HUES64 (cell line): Measurements from ENCODE around the gene VSTM4.

ENCODE experiments used
- H3K27ac ChIP-seq: 2 replicates; pipeline ENCODE4 v1.7.0; 2013; ENCODE audit warnings: low read depth, low read length, inconsistent platforms
- H3K27me3 ChIP-seq: 2 replicates; pipeline ENCODE4 v1.6.1; 2013; ENCODE audit warnings: mild to moderate bottlenecking, low read length; ENCODE audit not compliant: insufficient read depth
- H3K36me3 ChIP-seq: 2 replicates; pipeline ENCODE4 v1.6.1; 2013; ENCODE audit warnings: mild to moderate bottlenecking, low read length; ENCODE audit not compliant: insufficient read depth
- H3K4me1 ChIP-seq: 2 replicates; pipeline ENCODE4 v1.6.1; 2013; ENCODE audit warnings: mild to moderate bottlenecking, low read length, moderate library complexity; ENCODE audit not compliant: insufficient read depth
- H3K4me3 ChIP-seq: 2 replicates; pipeline ENCODE4 v1.5.1; 2013; ENCODE audit warnings: mild to moderate bottlenecking, low read length, moderate library complexity
- H3K9ac ChIP-seq: 2 replicates; pipeline ENCODE4 v1.6.1; 2013; ENCODE audit warnings: mild to moderate bottlenecking, low read depth, low read length
- H3K9me3 ChIP-seq: 2 replicates; pipeline ENCODE4 v1.6.1; 2013; ENCODE audit warnings: low read depth, low read length; ENCODE audit not compliant: insufficient read depth
- WGBS: fragments of 150-250, 120-280 bp; methylation state at CpG from one replicate; pipeline ENCODE4 v1.1.7; 2013; ENCODE audit warnings: missing lambda C conversion rate; 5-methylcytosine and 5-hydroxymethylcytosine counted together

Gene VSTM4

GRCh38 chr10:49066944-49067730 is 48.2 kb downstream of the VSTM4 start:
- no peaks in the 10 kb centered on the region for H3K36me3 ChIP-seq
- no peak overlapping the region for H3K4me3 ChIP-seq
- WGBS = 90% methylated on average over 4 of the region's 5 CpGs
- no peak overlapping the region for H3K27ac ChIP-seq
- no peak overlapping the region for H3K9ac ChIP-seq
- no peaks in the 10 kb centered on the region for H3K4me1 ChIP-seq
- H3K27me3 ChIP-seq = no peaks in the 10 kb centered on the region
- peaks cover 6% of the 10 kb centered on the region for H3K9me3 ChIP-seq

GRCh38 chr10:49062229-49062628 is 53.1 kb downstream of the VSTM4 start:
- H3K27ac ChIP-seq = no peak overlapping the region
- H3K36me3 ChIP-seq = no peaks in the 10 kb centered on the region
- H3K4me3 ChIP-seq = no peak overlapping the region
- no peaks in the 10 kb centered on the region for H3K4me1 ChIP-seq
- no peak overlapping the region for H3K9ac ChIP-seq
- H3K9me3 ChIP-seq = peaks cover 15% of the 10 kb centered on the region
- no peaks in the 10 kb centered on the region for H3K27me3 ChIP-seq

GRCh38 chr10:49061667-49062066 is 53.7 kb downstream of the VSTM4 start:
- H3K36me3 ChIP-seq = no peaks in the 10 kb centered on the region
- H3K9ac ChIP-seq = no peak overlapping the region
- no CpG with 5 or more reads among the region's 1 CpG for WGBS
- H3K4me1 ChIP-seq = no peaks in the 10 kb centered on the region
- no peak overlapping the region for H3K4me3 ChIP-seq
- H3K9me3 ChIP-seq = peaks cover 15% of the 10 kb centered on the region
- H3K27ac ChIP-seq = no peak overlapping the region
- no peaks in the 10 kb centered on the region for H3K27me3 ChIP-seq

- WGBS = 95% methylated on average over 7 of the region's 7 CpGs
- no peak overlapping the region for H3K27ac ChIP-seq
- H3K4me1 ChIP-seq = no peaks in the 10 kb centered on the region
- no peaks in the 10 kb centered on the region for H3K27me3 ChIP-seq
- no peak overlapping the region for H3K9ac ChIP-seq
- H3K36me3 ChIP-seq = no peaks in the 10 kb centered on the region
- H3K9me3 ChIP-seq = peaks cover 15% of the 10 kb centered on the region
- H3K4me3 ChIP-seq = no peak overlapping the region
Observed at GRCh38 chr10:49058463-49059255, 56.7 kb downstream of the VSTM4 start.

GRCh38 chr10:49057231-49057880 is 58.0 kb downstream of the VSTM4 start:
- no peak overlapping the region for H3K4me3 ChIP-seq
- H3K4me1 ChIP-seq = no peaks in the 10 kb centered on the region
- 97% methylated on average over 7 of the region's 7 CpGs for WGBS
- no peak overlapping the region for H3K27ac ChIP-seq
- H3K27me3 ChIP-seq = no peaks in the 10 kb centered on the region
- peaks cover 12% of the 10 kb centered on the region for H3K9me3 ChIP-seq
- no peak overlapping the region for H3K9ac ChIP-seq
- H3K36me3 ChIP-seq = no peaks in the 10 kb centered on the region

- H3K9ac ChIP-seq = no peak overlapping the region
- H3K4me3 ChIP-seq = no peak overlapping the region
- H3K36me3 ChIP-seq = no peaks in the 10 kb centered on the region
- H3K4me1 ChIP-seq = no peaks in the 10 kb centered on the region
- no peaks in the 10 kb centered on the region for H3K27me3 ChIP-seq
- H3K27ac ChIP-seq = no peak overlapping the region
- 0 out of 2 replicates have a peak, but pooled peaks cover 4% of the 10 kb centered on the region for H3K9me3 ChIP-seq
- WGBS = 76% methylated on average over 1 of the region's 1 CpG
Observed at GRCh38 chr10:49056356-49056755, 59.0 kb downstream of the VSTM4 start.

- no peaks in the 10 kb centered on the region for H3K36me3 ChIP-seq
- no peak overlapping the region for H3K9ac ChIP-seq
- H3K4me1 ChIP-seq = no peaks in the 10 kb centered on the region
- H3K27me3 ChIP-seq = no peaks in the 10 kb centered on the region
- no peaks in the 10 kb centered on the region for H3K9me3 ChIP-seq
- WGBS = 96% methylated on average over 4 of the region's 5 CpGs
- H3K4me3 ChIP-seq = no peak overlapping the region
- H3K27ac ChIP-seq = no peak overlapping the region
Observed at GRCh38 chr10:49055221-49055849, 60.0 kb downstream of the VSTM4 start.

- no peak overlapping the region for H3K27ac ChIP-seq
- no peaks in the 10 kb centered on the region for H3K27me3 ChIP-seq
- H3K36me3 ChIP-seq = no peaks in the 10 kb centered on the region
- H3K9me3 ChIP-seq = no peaks in the 10 kb centered on the region
- no peak overlapping the region for H3K4me3 ChIP-seq
- peaks cover 3% of the 10 kb centered on the region; the same call in 1 of the 2 replicates for H3K4me1 ChIP-seq
- H3K9ac ChIP-seq = no peak overlapping the region
- WGBS = 90% methylated on average over 5 of the region's 5 CpGs
Observed at GRCh38 chr10:49054753-49055152, 60.6 kb downstream of the VSTM4 start.

GRCh38 chr10:49053998-49054692 is 61.2 kb downstream of the VSTM4 start:
- 94% methylated on average over 5 of the region's 5 CpGs for WGBS
- Histone ChIP-seq H3K27me3 (no peaks in the 10 kb centered on the region), H3K36me3 (no peaks in the 10 kb centered on the region), H3K4me1 (peaks cover 8% of the 10 kb centered on the region; the same call in 1 of the 2 replicates), H3K9me3 (no peaks in the 10 kb centered on the region), H3K27ac (no peak overlapping the region), H3K9ac (no peak overlapping the region), H3K4me3 (no peak overlapping the region)

GRCh38 chr10:49053053-49053997 is 62.0 kb downstream of the VSTM4 start:
- no peak overlapping the region for H3K27ac ChIP-seq
- no peak overlapping the region for H3K4me3 ChIP-seq
- H3K27me3 ChIP-seq = no peaks in the 10 kb centered on the region
- no peaks in the 10 kb centered on the region for H3K9me3 ChIP-seq
- peaks cover 8% of the 10 kb centered on the region; the same call in 1 of the 2 replicates for H3K4me1 ChIP-seq
- WGBS = 93% methylated on average over 11 of the region's 11 CpGs
- no peaks in the 10 kb centered on the region for H3K36me3 ChIP-seq
- no peak overlapping the region for H3K9ac ChIP-seq
